GM23338 (cell line): ENCODE results near the gene GK. TPM values are rescaled to one million over a fixed set of nuclear protein-coding genes. Genes with fewer than 3 reads are reported as not detected.

Source experiments
- ATAC-seq: fragments of 200-7000 bp; cut with Tn5 transposase; 3 replicates; pipeline ENCODE4 v1.9.1; 2020
- DNase-seq: peaks from one replicate; pipeline ENCODE4 v3.0.0-alpha.2; 2015; ENCODE audit warnings: low spot score
- H2AFZ ChIP-seq: fragments of 200-600 bp; sonication (generic); 2 replicates; pipeline ENCODE4 v1.8.0; 2016; ENCODE audit warnings: antibody characterized with exemption, mild to moderate bottlenecking, moderate library complexity
- H3F3A ChIP-seq: fragments of 200-600 bp; sonication (generic); replicated peaks from 2 replicates; pipeline ENCODE4 v1.8.0; 2017; ENCODE audit warnings: antibody characterized with exemption, mixed run types, low read depth
- H3K27ac ChIP-seq: fragments of 200-600 bp; sonication (generic); 2 replicates; pipeline ENCODE4 v1.6.1; 2016; ENCODE audit warnings: low read depth
- H3K27me3 ChIP-seq: fragments of 200-600 bp; sonication (generic); 2 replicates; pipeline ENCODE4 v1.8.0; 2016; ENCODE audit warnings: mild to moderate bottlenecking, mixed run types, moderate library complexity; ENCODE audit not compliant: insufficient read depth
- H3K36me3 ChIP-seq: fragments of 200-600 bp; sonication (generic); 2 replicates; pipeline ENCODE4 v1.8.0; 2016; ENCODE audit warnings: mild to moderate bottlenecking; ENCODE audit not compliant: insufficient read depth
- H3K4me1 ChIP-seq: fragments of 200-600 bp; sonication (generic); 2 replicates; pipeline ENCODE4 v1.8.0; 2016; ENCODE audit warnings: mild to moderate bottlenecking, moderate library complexity; ENCODE audit not compliant: insufficient read depth
- H3K4me2 ChIP-seq: fragments of 200-600 bp; sonication (generic); 2 replicates; pipeline ENCODE4 v1.7.1; 2017; ENCODE audit warnings: mixed run types
- H3K4me3 ChIP-seq: fragments of 200-600 bp; sonication (generic); 2 replicates; pipeline ENCODE4 v1.6.1; 2016; ENCODE audit warnings: mixed run types
- H3K79me2 ChIP-seq: fragments of 200-600 bp; sonication (generic); replicated peaks from 2 replicates; pipeline ENCODE4 v1.8.0; 2017; ENCODE audit warnings: mild to moderate bottlenecking; ENCODE audit not compliant: insufficient read depth
- H3K9me2 ChIP-seq: fragments of 200-600 bp; sonication (generic); 2 replicates; pipeline ENCODE4 v1.8.0; 2017; ENCODE audit not compliant: insufficient read depth
- H4K20me1 ChIP-seq: fragments of 200-600 bp; sonication (generic); replicated peaks from 2 replicates; pipeline ENCODE4 v1.8.0; 2017; ENCODE audit warnings: mild to moderate bottlenecking; ENCODE audit not compliant: insufficient read depth
- H3K27ac Mint-ChIP-seq: 2 replicates; pipeline ENCODE4 v1.8.0; 2020; ENCODE audit warnings: inconsistent platforms, mild to moderate bottlenecking, moderate library complexity, mixed read lengths
- H3K27me3 Mint-ChIP-seq: 3 replicates; pipeline ENCODE4 v1.8.0; 2022; ENCODE audit warnings: low read depth, mild to moderate bottlenecking, moderate library complexity, mixed read lengths, inconsistent platforms; ENCODE audit not compliant: insufficient read depth, poor library complexity
- H3K36me3 Mint-ChIP-seq: 3 replicates; pipeline ENCODE4 v1.8.0; 2021; ENCODE audit warnings: low read depth, mild to moderate bottlenecking, inconsistent platforms, moderate library complexity, mixed read lengths
- H3K4me1 Mint-ChIP-seq: 3 replicates; pipeline ENCODE4 v1.8.0; 2020; ENCODE audit warnings: mild to moderate bottlenecking, inconsistent platforms, mixed read lengths
- H3K4me3 Mint-ChIP-seq: 3 replicates; pipeline ENCODE4 v1.8.0; 2021; ENCODE audit warnings: moderate library complexity, mild to moderate bottlenecking, inconsistent platforms, mixed read lengths
- H3K9me3 Mint-ChIP-seq: 3 replicates; pipeline ENCODE4 v1.8.0; 2020; ENCODE audit warnings: moderate library complexity, mild to moderate bottlenecking, inconsistent platforms, mixed read lengths
- CREB1 ChIP-seq: fragments of 250-450 bp; sonication (Bioruptor Pico); IDR thresholded peaks from 2 replicates; pipeline ENCODE4 v1.5.0; 2020; ENCODE audit warnings: low read depth, mild to moderate bottlenecking, moderate library complexity
- EZH2 ChIP-seq: fragments of 200-600 bp; sonication (generic); IDR thresholded peaks from one replicate; pipeline ENCODE4 v1.8.0; 2017; ENCODE audit warnings: antibody characterized with exemption, mild to moderate bottlenecking, low read depth; ENCODE audit not compliant: unreplicated experiment
- EZH2phosphoT487 ChIP-seq: fragments of 200-600 bp; sonication (generic); IDR thresholded peaks from one replicate; pipeline ENCODE4 v1.8.1; 2018; ENCODE audit warnings: antibody characterized with exemption; ENCODE audit not compliant: unreplicated experiment
- JUNB ChIP-seq: IDR thresholded peaks from one replicate; pipeline ENCODE4 v1.6.1; 2016; ENCODE audit warnings: antibody characterized with exemption; ENCODE audit not compliant: unreplicated experiment
- NANOG ChIP-seq: IDR thresholded peaks from 2 replicates; pipeline ENCODE4 v1.6.1; 2016; ENCODE audit warnings: antibody characterized with exemption, borderline replicate concordance
- POLR2AphosphoS5 ChIP-seq: IDR thresholded peaks from 2 replicates; pipeline ENCODE4 v1.6.1; 2016; ENCODE audit warnings: antibody characterized with exemption, low read depth
- STAT1 ChIP-seq: IDR thresholded peaks from one replicate; pipeline ENCODE4 v1.6.1; 2016; ENCODE audit warnings: antibody characterized with exemption; ENCODE audit not compliant: unreplicated experiment
- ZNF114 ChIP-seq: fragments of 250-450 bp; sonication (Bioruptor Pico); IDR thresholded peaks from 2 replicates; pipeline ENCODE4 v1.5.0; 2020; ENCODE audit warnings: mild to moderate bottlenecking, moderate library complexity
- ZNF331 ChIP-seq: fragments of 250-450 bp; sonication (Bioruptor Pico); IDR thresholded peaks from 2 replicates; pipeline ENCODE4 v1.5.0; 2020; ENCODE audit warnings: low read depth, mild to moderate bottlenecking, moderate library complexity
- polyA plus RNA-seq: library from polyadenylated mRNA; unstranded; fragments of >200 nt; fragmentation: Nextera tagmentation; extraction: Ambion mirVana; gene quantifications from 2 replicates; pipeline ENCODE4 v1.2.1, GENCODE V29; 2016
- total RNA-seq: library from RNA; depleted of rRNA; stranded (reverse); fragments of >200 nt; shearing (Covaris generic); gene quantifications from 2 replicates; pipeline ENCODE4 v1.2.3, GENCODE V29; 2014
- TF ChIP-seq, protein P1 (sequence below): IDR thresholded peaks from one replicate; pipeline ENCODE4 v1.6.1; 2018; ENCODE audit warnings: antibody characterized with exemption; ENCODE audit not compliant: unreplicated experiment
- TF ChIP-seq, protein P2 (sequence below): fragments of 250-450 bp; sonication (Bioruptor Pico); IDR thresholded peaks from 2 replicates; pipeline ENCODE4 v1.5.0; 2020; ENCODE audit warnings: mild to moderate bottlenecking, moderate library complexity

Gene GK
- total and polyA plus RNA-seq, 2 experiments from 2014 or later, result 8.4 to 10.8 TPM

DNA sequence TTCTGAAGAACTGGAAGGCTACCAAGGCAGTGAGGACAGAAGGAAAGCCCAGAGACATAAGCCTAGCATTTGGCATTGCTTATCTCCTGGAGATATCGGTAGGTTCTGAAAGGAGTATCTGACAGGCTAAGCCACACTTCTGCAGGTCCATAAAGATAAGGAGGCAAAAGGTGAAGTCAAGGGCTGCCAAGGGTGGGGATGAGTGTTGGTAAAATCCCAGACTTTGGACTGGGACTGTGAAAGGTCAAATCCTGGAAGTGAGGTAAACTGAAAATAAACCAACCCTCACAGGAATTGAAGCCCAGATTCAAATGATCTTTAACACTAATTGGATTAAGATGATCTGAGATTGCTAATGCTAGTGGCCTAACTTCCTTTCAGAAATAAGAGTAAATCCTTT lies 27.4 kb downstream of the GK start:
- Histone ChIP-seq H3K4me2 (no peak overlapping the region), H3K4me1 (peaks cover 4% of the 10 kb centered on the region; the same call in 1 of the 2 replicates), H3K9me2 (no peaks in the 10 kb centered on the region), H3K27me3 (no peaks in the 10 kb centered on the region), H3K79me2 (no peaks in the 10 kb centered on the region), H3K27ac (no peak overlapping the region), H4K20me1 (no peaks in the 10 kb centered on the region), H3K36me3 (no peaks in the 10 kb centered on the region), H2AFZ (no peak overlapping the region), H3F3A (no peaks in the 10 kb centered on the region), H3K4me3 (no peak overlapping the region)
- Mint-ChIP-seq H3K27ac (no peak overlapping the region), H3K27me3 (no peaks in the 10 kb centered on the region), H3K36me3 (peaks cover 6% of the 10 kb centered on the region; the same call in 2 of the 3 replicates), H3K4me1 (no peaks in the 10 kb centered on the region), H3K9me3 (no peaks in the 10 kb centered on the region), H3K4me3 (no peak overlapping the region)
- TF ChIP-seq, protein P1, sequence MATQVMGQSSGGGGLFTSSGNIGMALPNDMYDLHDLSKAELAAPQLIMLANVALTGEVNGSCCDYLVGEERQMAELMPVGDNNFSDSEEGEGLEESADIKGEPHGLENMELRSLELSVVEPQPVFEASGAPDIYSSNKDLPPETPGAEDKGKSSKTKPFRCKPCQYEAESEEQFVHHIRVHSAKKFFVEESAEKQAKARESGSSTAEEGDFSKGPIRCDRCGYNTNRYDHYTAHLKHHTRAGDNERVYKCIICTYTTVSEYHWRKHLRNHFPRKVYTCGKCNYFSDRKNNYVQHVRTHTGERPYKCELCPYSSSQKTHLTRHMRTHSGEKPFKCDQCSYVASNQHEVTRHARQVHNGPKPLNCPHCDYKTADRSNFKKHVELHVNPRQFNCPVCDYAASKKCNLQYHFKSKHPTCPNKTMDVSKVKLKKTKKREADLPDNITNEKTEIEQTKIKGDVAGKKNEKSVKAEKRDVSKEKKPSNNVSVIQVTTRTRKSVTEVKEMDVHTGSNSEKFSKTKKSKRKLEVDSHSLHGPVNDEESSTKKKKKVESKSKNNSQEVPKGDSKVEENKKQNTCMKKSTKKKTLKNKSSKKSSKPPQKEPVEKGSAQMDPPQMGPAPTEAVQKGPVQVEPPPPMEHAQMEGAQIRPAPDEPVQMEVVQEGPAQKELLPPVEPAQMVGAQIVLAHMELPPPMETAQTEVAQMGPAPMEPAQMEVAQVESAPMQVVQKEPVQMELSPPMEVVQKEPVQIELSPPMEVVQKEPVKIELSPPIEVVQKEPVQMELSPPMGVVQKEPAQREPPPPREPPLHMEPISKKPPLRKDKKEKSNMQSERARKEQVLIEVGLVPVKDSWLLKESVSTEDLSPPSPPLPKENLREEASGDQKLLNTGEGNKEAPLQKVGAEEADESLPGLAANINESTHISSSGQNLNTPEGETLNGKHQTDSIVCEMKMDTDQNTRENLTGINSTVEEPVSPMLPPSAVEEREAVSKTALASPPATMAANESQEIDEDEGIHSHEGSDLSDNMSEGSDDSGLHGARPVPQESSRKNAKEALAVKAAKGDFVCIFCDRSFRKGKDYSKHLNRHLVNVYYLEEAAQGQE, result no peak
- no peak for TF ChIP-seq NANOG
- TF ChIP-seq ZNF331 (CRISPR knock-in tag), result no peak
- no peak for TF ChIP-seq EZH2
- TF ChIP-seq STAT1, result no peak
- TF ChIP-seq ZNF114 (CRISPR knock-in tag), result no peak
- no peak for TF ChIP-seq JUNB
- TF ChIP-seq, protein P2, sequence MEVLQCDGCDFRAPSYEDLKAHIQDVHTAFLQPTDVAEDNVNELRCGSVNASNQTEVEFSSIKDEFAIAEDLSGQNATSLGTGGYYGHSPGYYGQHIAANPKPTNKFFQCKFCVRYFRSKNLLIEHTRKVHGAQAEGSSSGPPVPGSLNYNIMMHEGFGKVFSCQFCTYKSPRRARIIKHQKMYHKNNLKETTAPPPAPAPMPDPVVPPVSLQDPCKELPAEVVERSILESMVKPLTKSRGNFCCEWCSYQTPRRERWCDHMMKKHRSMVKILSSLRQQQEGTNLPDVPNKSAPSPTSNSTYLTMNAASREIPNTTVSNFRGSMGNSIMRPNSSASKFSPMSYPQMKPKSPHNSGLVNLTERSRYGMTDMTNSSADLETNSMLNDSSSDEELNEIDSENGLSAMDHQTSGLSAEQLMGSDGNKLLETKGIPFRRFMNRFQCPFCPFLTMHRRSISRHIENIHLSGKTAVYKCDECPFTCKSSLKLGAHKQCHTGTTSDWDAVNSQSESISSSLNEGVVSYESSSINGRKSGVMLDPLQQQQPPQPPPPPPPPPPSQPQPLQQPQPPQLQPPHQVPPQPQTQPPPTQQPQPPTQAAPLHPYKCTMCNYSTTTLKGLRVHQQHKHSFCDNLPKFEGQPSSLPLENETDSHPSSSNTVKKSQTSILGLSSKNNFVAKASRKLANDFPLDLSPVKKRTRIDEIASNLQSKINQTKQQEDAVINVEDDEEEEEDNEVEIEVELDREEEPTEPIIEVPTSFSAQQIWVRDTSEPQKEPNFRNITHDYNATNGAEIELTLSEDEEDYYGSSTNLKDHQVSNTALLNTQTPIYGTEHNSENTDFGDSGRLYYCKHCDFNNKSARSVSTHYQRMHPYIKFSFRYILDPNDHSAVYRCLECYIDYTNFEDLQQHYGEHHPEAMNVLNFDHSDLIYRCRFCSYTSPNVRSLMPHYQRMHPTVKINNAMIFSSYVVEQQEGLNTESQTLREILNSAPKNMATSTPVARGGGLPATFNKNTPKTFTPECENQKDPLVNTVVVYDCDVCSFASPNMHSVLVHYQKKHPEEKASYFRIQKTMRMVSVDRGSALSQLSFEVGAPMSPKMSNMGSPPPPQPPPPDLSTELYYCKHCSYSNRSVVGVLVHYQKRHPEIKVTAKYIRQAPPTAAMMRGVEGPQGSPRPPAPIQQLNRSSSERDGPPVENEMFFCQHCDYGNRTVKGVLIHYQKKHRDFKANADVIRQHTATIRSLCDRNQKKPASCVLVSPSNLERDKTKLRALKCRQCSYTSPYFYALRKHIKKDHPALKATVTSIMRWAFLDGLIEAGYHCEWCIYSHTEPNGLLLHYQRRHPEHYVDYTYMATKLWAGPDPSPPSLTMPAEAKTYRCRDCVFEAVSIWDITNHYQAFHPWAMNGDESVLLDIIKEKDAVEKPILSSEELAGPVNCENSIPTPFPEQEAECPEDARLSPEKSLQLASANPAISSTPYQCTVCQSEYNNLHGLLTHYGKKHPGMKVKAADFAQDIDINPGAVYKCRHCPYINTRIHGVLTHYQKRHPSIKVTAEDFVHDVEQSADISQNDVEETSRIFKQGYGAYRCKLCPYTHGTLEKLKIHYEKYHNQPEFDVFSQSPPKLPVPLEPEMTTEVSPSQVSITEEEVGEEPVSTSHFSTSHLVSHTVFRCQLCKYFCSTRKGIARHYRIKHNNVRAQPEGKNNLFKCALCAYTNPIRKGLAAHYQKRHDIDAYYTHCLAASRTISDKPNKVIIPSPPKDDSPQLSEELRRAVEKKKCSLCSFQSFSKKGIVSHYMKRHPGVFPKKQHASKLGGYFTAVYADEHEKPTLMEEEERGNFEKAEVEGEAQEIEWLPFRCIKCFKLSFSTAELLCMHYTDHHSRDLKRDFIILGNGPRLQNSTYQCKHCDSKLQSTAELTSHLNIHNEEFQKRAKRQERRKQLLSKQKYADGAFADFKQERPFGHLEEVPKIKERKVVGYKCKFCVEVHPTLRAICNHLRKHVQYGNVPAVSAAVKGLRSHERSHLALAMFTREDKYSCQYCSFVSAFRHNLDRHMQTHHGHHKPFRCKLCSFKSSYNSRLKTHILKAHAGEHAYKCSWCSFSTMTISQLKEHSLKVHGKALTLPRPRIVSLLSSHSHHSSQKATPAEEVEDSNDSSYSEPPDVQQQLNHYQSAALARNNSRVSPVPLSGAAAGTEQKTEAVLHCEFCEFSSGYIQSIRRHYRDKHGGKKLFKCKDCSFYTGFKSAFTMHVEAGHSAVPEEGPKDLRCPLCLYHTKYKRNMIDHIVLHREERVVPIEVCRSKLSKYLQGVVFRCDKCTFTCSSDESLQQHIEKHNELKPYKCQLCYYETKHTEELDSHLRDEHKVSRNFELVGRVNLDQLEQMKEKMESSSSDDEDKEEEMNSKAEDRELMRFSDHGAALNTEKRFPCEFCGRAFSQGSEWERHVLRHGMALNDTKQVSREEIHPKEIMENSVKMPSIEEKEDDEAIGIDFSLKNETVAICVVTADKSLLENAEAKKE, result no peak
- TF ChIP-seq POLR2AphosphoS5, result no peak
- no peak for TF ChIP-seq EZH2phosphoT487
- TF ChIP-seq CREB1 (CRISPR knock-in tag), result no peak
- no peak for DNase-seq
- no peak for ATAC-seq
